Endodermal cell (in vitro differentiated cells): ENCODE measurements around the gene MACROH2A1. TPM values are rescaled to one million over a fixed set of nuclear protein-coding genes. Genes with fewer than 3 reads are reported as not detected.
A peak's percentile ranks its signal among the peaks of the same experiment; 100 is the strongest.

Source experiments
- DNase-seq: peaks from one replicate; pipeline ENCODE4 v3.0.0-alpha.2; 2017
- H3K27ac ChIP-seq: 2 replicates; pipeline ENCODE4 v1.5.1; 2013; ENCODE audit warnings: mild to moderate bottlenecking, low read depth, low read length, moderate library complexity
- H3K27me3 ChIP-seq: 2 replicates; pipeline ENCODE4 v1.6.1; 2013; ENCODE audit warnings: mild to moderate bottlenecking, low read length, moderate library complexity; ENCODE audit not compliant: insufficient read depth, control insufficient read depth, poor library complexity, severe bottlenecking
- H3K36me3 ChIP-seq: 2 replicates; pipeline ENCODE4 v1.7.0; 2013; ENCODE audit warnings: mild to moderate bottlenecking, low read length, moderate library complexity; ENCODE audit not compliant: control insufficient read depth, insufficient read depth
- H3K4me1 ChIP-seq: one replicate; pipeline ENCODE4 v1.7.0; 2013; ENCODE audit warnings: low read length; ENCODE audit not compliant: control insufficient read depth, insufficient read depth
- H3K4me3 ChIP-seq: 2 replicates; pipeline ENCODE4 v1.5.1; 2013; ENCODE audit warnings: mild to moderate bottlenecking, low read length, moderate library complexity
- H3K9ac ChIP-seq: 2 replicates; pipeline ENCODE4 v1.6.1; 2013; ENCODE audit warnings: mild to moderate bottlenecking, low read length, moderate library complexity; ENCODE audit not compliant: poor library complexity, severe bottlenecking; ENCODE audit errors: extremely low read depth
- H3K9me3 ChIP-seq: 2 replicates; pipeline ENCODE4 v1.6.1; 2013; ENCODE audit warnings: mild to moderate bottlenecking, low read length, moderate library complexity; ENCODE audit not compliant: control insufficient read depth
- H3K27ac Mint-ChIP-seq: 2 replicates; pipeline ENCODE4 v1.8.0; 2020; ENCODE audit warnings: mixed read lengths
- H3K27me3 Mint-ChIP-seq: 2 replicates; pipeline ENCODE4 v1.8.0; 2021; ENCODE audit warnings: mild to moderate bottlenecking, mixed read lengths; ENCODE audit not compliant: insufficient read depth
- H3K36me3 Mint-ChIP-seq: 2 replicates; pipeline ENCODE4 v1.8.0; 2020; ENCODE audit warnings: low read depth, mixed read lengths
- H3K4me1 Mint-ChIP-seq: 2 replicates; pipeline ENCODE4 v1.8.0; 2020; ENCODE audit warnings: mixed read lengths
- H3K4me3 Mint-ChIP-seq: 2 replicates; pipeline ENCODE4 v1.8.0; 2020; ENCODE audit warnings: mild to moderate bottlenecking, moderate library complexity, mixed read lengths
- H3K9me3 Mint-ChIP-seq: 2 replicates; pipeline ENCODE4 v1.8.0; 2020; ENCODE audit warnings: mild to moderate bottlenecking, mixed read lengths
- CTCF ChIP-seq: fragments of 200-600 bp; sonication (generic); conservative IDR thresholded peaks from 2 replicates; pipeline ENCODE4 v1.5.0; 2021; ENCODE audit warnings: antibody characterized with exemption, mild to moderate bottlenecking
- WGBS, 2 experiments: methylation state at CpG; one replicate each; pipeline versions ENCODE4 v1.1.5 to v1.1.7; 2013; ENCODE audit warnings: missing lambda C conversion rate in 2 of 2, mixed read lengths in 1 of 2; ENCODE audit not compliant: insufficient coverage in 1 of 2, insufficient read length in 1 of 2; 5-methylcytosine and 5-hydroxymethylcytosine counted together
- total RNA-seq, 2 donors: library from RNA; stranded (reverse); fragmentation: NEBNext Ultra II Directional in 1 of 2; extraction: Animal tissue kit (Norgen Biotek cat#: 25700) in 1 of 2; gene quantifications; 2 replicates in 1 of 2; 3 replicates in 1 of 2; pipeline ENCODE4 v1.2.1, GENCODE V29; 2021

Gene MACROH2A1
- total RNA-seq, 2 donors from 2014 or later: 256 to 288 TPM

- H3K27me3 ChIP-seq: no peaks in the 10 kb centered on the region
- peaks cover 97% of the 10 kb centered on the region for H3K36me3 ChIP-seq
- Mint-ChIP-seq H3K9me3 (no peaks in the 10 kb centered on the region), H3K27ac (peak overlapping the region; percentile 13), H3K27me3 (no peaks in the 10 kb centered on the region), H3K36me3 (peaks cover 86% of the 10 kb centered on the region), H3K4me1 (peaks cover 18% of the 10 kb centered on the region), H3K4me3 (no peak overlapping the region)
- WGBS, 2 experiments: 94% methylated on average over 5 to 7 of the region's 7 CpGs
- no peak overlapping the region for H3K4me3 ChIP-seq
- H3K4me1 ChIP-seq: peaks cover 9% of the 10 kb centered on the region
- H3K9me3 ChIP-seq: no peaks in the 10 kb centered on the region
- H3K27ac ChIP-seq: no peak overlapping the region
- TF ChIP-seq CTCF: no peak
- DNase-seq: no peak
- H3K9ac ChIP-seq: no peak overlapping the region
Measured at GRCh38 chr5:135373736-135374515, 25.1 kb downstream of the MACROH2A1 start.

GRCh38 chr5:135372654-135373381, 26.2 kb downstream of the MACROH2A1 start:
- Histone ChIP-seq H3K9ac (no peak overlapping the region), H3K36me3 (peaks cover 98% of the 10 kb centered on the region), H3K9me3 (no peaks in the 10 kb centered on the region), H3K27me3 (no peaks in the 10 kb centered on the region), H3K4me1 (peaks cover 4% of the 10 kb centered on the region), H3K27ac (no peak overlapping the region), H3K4me3 (no peak overlapping the region)
- H3K27ac Mint-ChIP-seq: peak overlapping the region; percentile 61
- no peak overlapping the region for H3K4me3 Mint-ChIP-seq
- H3K9me3 Mint-ChIP-seq: no peaks in the 10 kb centered on the region
- 92 to 98% methylated on average over 6 to 10 of the region's 10 CpGs for WGBS, 2 experiments
- no peak for DNase-seq
- TF ChIP-seq CTCF: no peak
- no peaks in the 10 kb centered on the region for H3K27me3 Mint-ChIP-seq
- H3K36me3 Mint-ChIP-seq: peaks cover 86% of the 10 kb centered on the region
- peaks cover 7% of the 10 kb centered on the region for H3K4me1 Mint-ChIP-seq

DNA sequence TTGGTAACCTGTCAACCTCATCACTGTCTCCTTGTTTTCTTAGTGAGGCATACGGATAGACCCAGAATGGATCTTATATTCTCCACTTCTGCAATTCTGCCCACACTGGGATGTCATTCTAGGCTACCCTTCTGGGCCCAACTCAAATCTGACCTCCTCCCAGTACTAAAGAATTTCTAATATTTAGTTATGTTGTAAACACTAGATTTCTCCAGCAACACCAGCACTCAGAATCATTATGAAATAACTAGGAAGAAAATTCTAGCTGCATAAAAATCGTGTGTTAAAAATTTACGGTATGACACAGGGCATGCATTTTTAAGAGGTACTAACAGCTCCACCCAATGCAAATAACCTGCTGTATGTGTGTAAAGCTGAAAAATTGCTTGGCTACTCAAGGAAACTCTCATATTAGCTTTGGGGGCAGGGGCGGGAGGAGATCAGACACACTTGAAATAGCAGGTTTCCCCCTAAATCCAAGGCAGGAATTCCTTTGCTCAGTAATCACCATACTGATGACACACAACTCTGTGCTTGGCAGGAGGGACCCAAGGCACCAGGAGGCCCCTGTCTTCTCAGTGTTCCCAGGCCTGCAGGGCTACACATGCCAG, 27.3 kb downstream of the MACROH2A1 start:
- Histone ChIP-seq H3K9ac (no peak overlapping the region), H3K4me1 (peaks cover 4% of the 10 kb centered on the region), H3K9me3 (no peaks in the 10 kb centered on the region), H3K36me3 (peaks cover 99% of the 10 kb centered on the region), H3K27ac (no peak overlapping the region), H3K4me3 (no peak overlapping the region), H3K27me3 (no peaks in the 10 kb centered on the region)
- Mint-ChIP-seq H3K27me3 (no peaks in the 10 kb centered on the region), H3K4me3 (no peak overlapping the region), H3K4me1 (no peaks in the 10 kb centered on the region), H3K27ac (peak overlapping the region; percentile 52), H3K9me3 (no peaks in the 10 kb centered on the region), H3K36me3 (peaks cover 84% of the 10 kb centered on the region)
- TF ChIP-seq CTCF: no peak
- no peak for DNase-seq
- 92 to 100% methylated on average over 3 to 4 of the region's 4 CpGs for WGBS, 2 experiments
